ENCODE results near the gene CD300LD. TPM values are rescaled to one million over a fixed set of nuclear protein-coding genes. Genes with fewer than 3 reads are reported as not detected.

CD300LD gene
- total and polyA plus RNA-seq, 2 experiments from 2014 or later: not detected

DNA sequence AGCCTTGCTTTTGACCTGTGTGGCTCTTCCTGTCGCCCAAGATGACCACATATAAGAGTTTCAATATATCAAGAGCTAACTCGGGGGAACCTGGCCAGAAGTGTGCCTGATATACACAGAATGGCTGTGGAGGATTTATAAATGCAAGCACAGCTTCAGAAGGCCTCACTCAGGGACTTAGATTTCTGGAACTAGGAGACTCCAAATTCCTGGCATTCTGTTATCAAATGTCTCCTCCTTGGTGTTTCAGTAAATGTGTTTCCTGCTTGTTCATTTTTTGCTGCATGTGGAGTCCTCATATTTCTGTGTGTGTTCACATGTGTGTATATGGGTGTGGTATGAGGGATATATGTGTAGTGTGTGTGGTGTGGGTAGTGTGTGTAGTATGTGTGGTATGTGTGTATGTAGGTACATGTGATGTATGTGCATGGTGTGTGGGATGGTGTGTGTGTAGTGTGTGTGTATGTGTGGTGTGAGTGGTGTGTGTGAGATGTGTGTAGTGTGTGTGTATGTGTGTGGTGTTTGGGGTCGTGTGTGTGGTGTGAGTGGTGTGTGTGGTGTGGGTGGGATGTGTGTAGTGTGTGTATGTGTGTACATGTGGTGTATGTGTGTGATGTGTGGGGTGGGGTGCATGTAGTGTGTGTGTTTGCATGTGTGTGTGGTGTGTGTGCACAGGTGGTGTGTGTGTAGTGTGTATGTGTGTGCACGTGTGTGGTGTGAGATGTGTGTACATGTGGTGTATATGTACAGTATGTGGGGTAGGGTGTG lies 23.8 kb downstream of the CD300LD start:
- H3K9me2 ChIP-seq (ENCODE audit: insufficient read depth): no peaks in the 10 kb centered on the region
- TF ChIP-seq NANOG (IDR thresholded peaks at IDR 0.05; ENCODE audit: borderline replicate concordance): no peak
- TF ChIP-seq ZNF462 (CRISPR knock-in tag; IDR thresholded peaks at IDR 0.05): no peak
- TF ChIP-seq EZH2 (IDR thresholded peaks at IDR 0.05; ENCODE audit: low read depth, unreplicated experiment): no peak
- no peak for TF ChIP-seq CREB1 (CRISPR knock-in tag; IDR thresholded peaks at IDR 0.05; ENCODE audit: low read depth)
- no peak for TF ChIP-seq ETS1 (IDR thresholded peaks at IDR 0.05)
- TF ChIP-seq STAT1 (IDR thresholded peaks at IDR 0.05; ENCODE audit: unreplicated experiment): no peak
- TF ChIP-seq, protein P1, sequence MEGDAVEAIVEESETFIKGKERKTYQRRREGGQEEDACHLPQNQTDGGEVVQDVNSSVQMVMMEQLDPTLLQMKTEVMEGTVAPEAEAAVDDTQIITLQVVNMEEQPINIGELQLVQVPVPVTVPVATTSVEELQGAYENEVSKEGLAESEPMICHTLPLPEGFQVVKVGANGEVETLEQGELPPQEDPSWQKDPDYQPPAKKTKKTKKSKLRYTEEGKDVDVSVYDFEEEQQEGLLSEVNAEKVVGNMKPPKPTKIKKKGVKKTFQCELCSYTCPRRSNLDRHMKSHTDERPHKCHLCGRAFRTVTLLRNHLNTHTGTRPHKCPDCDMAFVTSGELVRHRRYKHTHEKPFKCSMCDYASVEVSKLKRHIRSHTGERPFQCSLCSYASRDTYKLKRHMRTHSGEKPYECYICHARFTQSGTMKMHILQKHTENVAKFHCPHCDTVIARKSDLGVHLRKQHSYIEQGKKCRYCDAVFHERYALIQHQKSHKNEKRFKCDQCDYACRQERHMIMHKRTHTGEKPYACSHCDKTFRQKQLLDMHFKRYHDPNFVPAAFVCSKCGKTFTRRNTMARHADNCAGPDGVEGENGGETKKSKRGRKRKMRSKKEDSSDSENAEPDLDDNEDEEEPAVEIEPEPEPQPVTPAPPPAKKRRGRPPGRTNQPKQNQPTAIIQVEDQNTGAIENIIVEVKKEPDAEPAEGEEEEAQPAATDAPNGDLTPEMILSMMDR (conservative IDR thresholded peaks at IDR 0.05; ENCODE audit: low read depth in 2 of 2): no peak
- TF ChIP-seq POLR2AphosphoS5 (IDR thresholded peaks at IDR 0.05; ENCODE audit: low read depth): no peak
- no peak for TF ChIP-seq REST (IDR thresholded peaks at IDR 0.05; ENCODE audit: unreplicated experiment)
- no peak for TF ChIP-seq ZNF114 (CRISPR knock-in tag; IDR thresholded peaks at IDR 0.05)
- TF ChIP-seq JUNB (IDR thresholded peaks at IDR 0.05; ENCODE audit: unreplicated experiment): no peak
- TF ChIP-seq ZNF331 (CRISPR knock-in tag; IDR thresholded peaks at IDR 0.05; ENCODE audit: low read depth): no peak
- no peak for TF ChIP-seq EZH2phosphoT487 (IDR thresholded peaks at IDR 0.05; ENCODE audit: unreplicated experiment)
- H2AFZ ChIP-seq: no peak overlapping the region
- H3K27me3 ChIP-seq (ENCODE audit: insufficient read depth): no peaks in the 10 kb centered on the region
- 0 out of 2 replicates have a peak, but pooled peaks cover 3% of the 10 kb centered on the region for H3F3A ChIP-seq (replicated peaks; ENCODE audit: low read depth)
- Mint-ChIP-seq H3K27ac (no peak overlapping the region), H3K36me3 (ENCODE audit: low read depth) (no peaks in the 10 kb centered on the region; the same call in 2 of the 3 replicates), H3K4me1 (peaks cover 4% of the 10 kb centered on the region; the same call in 2 of the 3 replicates), H3K9me3 (no peaks in the 10 kb centered on the region; the same call in 2 of the 3 replicates), H3K27me3 (ENCODE audit: insufficient read depth, low read depth, poor library complexity) (peaks cover 9% of the 10 kb centered on the region), H3K4me3 (no peak overlapping the region)
- H3K27ac ChIP-seq (ENCODE audit: low read depth): no peak overlapping the region
- H3K4me3 ChIP-seq: no peak overlapping the region
- H4K20me1 ChIP-seq (replicated peaks; ENCODE audit: insufficient read depth): no peaks in the 10 kb centered on the region
- no peak for DNase-seq (ENCODE audit: low spot score)
- no peak overlapping the region for H3K4me2 ChIP-seq
- no peaks in the 10 kb centered on the region for H3K36me3 ChIP-seq (ENCODE audit: insufficient read depth)
- no peak for ATAC-seq
- H3K79me2 ChIP-seq (replicated peaks; ENCODE audit: insufficient read depth): no peaks in the 10 kb centered on the region
- H3K4me1 ChIP-seq (ENCODE audit: insufficient read depth): no peaks in the 10 kb centered on the region

Measured in GM23338 (cell line).